Activated CD8-positive, alpha-beta memory T cell treated with anti-CD3 and anti-CD28 coated beads for 48 hours (primary cell): ENCODE results near the gene MUTYH.
"Not testable (repeated sequence)": the region's sequence is repeated elsewhere in the genome, so short reads cannot be mapped to it uniquely, and the experiment has no call there.

Experiments used
- DNase-seq, 3 experiments: peaks; one replicate each; pipeline ENCODE4 v3.0.0-alpha.2; 2020; ENCODE audit warnings: low read depth in 2 of 3, low spot score in 2 of 3

Gene MUTYH

GRCh38 chr1:45322486-45323040 is 17.7 kb downstream of the MUTYH start:
- DNase-seq, result no peak

GRCh38 chr1:45321444-45321843 is 18.8 kb downstream of the MUTYH start:
- DNase-seq, result no peak

- no peak for DNase-seq
Observed at GRCh38 chr1:45319761-45320160, 20.5 kb downstream of the MUTYH start.

GRCh38 chr1:45317166-45317565 is 23.1 kb downstream of the MUTYH start:
- no peak for DNase-seq

DNA sequence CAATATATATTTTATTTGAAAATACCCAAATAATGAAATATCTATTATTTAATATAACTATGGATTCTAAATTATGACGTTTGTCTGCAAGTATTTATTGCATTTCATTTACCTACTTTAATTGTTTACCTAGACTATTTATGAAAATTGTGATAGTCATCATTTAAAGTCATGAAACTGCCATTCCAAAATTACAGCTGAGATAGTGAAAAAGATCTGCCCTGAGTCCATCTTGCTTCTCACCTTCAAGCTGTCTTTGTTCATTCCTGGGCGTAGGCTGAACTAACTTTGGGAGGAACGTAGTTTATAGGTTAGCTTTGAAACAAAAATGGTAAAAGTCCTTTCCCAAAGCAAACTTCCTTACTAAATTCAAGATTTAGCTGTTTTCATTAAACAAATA is 26.0 kb downstream of the MUTYH start:
- DNase-seq, result no peak

DNA sequence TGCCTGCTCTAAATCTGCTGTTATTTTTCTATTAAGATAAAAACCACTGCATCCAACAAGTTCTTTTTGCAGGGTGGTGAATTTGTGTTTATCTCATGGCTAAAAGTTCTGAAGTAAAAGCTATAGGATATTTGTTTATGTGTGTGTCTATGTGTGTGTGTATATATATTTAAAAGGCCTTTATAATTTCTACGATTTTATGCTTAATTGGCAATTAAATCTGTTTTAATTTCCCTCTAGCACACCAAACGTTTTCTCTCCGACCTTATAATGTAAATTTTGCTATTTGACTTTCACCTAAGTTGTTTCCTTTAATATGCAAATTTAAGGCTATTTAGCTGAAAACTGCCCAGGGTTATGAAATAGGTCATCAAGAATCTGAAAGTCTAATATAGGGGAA is 33.3 kb downstream of the MUTYH start:
- no peak for DNase-seq

DNA sequence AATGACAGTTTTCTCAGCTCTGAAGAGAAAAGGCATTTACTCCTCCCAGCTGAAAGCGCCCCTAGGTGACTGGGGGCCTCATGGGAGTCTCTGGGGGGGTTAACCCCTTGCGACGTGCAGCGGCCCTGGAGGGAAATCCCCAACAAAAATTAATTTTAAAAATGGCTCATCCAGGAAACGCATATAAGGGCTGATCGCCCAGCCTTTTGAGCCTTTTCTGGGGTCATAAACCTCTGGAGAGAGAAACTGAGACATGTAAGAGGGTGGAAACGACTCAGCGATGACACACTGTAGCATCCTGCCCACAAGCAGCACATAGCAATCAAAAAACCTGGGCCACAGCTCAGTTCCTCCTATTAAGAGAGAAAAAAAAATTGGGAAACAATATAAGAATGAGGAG is 33.9 kb downstream of the MUTYH start:
- peak in 1 of 3 experiments; percentile 36 for DNase-seq

DNA sequence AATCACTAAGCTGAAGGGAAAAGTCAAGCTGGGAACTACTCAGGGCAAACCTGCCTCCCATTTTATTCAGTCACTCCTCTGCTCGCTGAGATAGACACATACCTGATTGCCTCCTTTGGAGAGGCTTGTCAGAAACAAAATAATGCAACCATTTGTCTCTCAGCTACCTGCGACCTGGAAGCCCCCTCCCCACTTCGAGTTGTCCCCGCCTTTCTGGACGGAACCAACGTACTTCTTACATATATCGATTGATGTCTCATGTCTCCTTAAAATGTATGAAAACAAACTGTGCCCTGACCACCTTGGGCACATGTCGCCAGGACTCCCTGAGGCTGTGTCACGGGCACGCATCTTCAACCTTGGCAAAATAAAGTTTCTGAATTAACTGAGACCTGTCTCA is 35.0 kb downstream of the MUTYH start:
- DNase-seq, result no peak

- DNase-seq, result no peak
Observed at GRCh38 chr1:45304311-45305081, 35.7 kb downstream of the MUTYH start.

GRCh38 chr1:45303520-45304310 is 36.5 kb downstream of the MUTYH start:
- DNase-seq, result peak; percentile 91 to 98 (median 92)

DNA sequence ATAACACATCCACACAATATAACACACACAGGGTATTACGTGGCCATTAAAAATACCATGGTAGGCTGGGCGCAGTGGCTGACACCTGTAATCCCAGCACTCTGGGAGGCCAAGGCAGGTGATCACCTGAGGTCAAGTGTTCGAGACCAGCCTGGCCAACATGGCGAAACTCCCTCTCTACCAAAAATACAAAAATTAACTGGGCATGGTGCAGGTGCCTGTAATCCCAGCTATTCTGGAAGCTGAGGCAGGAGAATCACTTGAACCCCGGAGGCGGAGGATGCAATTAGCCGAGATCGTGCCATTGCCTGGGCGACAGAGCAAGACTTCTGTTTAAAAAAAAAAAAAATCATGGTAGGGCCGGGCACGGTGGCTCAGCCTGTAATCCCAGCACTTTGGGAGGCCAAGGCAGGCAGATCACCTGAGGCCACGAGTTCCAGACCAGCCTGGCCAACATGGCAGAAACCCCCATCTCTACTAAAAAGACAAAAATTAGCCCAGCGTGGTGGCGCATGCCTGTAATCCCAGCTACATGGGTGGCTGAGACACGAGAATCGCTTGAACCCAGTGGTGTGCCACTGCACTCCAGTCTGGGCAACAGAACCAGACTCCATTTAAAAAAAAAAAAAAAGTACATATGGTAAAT is 37.6 kb downstream of the MUTYH start:
- no peak for DNase-seq

DNA sequence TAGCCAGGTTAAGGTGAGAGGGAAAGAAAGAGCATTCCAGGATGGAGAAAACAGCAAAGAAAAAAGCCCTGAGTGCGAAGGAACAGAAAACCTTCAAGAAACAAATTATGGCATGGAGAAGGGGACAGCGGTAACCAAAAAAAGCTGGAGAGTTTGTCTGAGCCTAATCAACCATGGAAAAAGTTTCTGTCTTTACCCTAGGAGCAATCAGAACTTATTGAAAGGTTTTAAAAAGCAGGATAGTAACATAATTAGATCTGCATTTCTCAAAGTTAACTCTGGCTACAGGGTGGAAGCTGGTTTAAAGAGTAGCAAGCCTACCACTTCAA is 39.6 kb downstream of the MUTYH start:
- no peak for DNase-seq

DNA sequence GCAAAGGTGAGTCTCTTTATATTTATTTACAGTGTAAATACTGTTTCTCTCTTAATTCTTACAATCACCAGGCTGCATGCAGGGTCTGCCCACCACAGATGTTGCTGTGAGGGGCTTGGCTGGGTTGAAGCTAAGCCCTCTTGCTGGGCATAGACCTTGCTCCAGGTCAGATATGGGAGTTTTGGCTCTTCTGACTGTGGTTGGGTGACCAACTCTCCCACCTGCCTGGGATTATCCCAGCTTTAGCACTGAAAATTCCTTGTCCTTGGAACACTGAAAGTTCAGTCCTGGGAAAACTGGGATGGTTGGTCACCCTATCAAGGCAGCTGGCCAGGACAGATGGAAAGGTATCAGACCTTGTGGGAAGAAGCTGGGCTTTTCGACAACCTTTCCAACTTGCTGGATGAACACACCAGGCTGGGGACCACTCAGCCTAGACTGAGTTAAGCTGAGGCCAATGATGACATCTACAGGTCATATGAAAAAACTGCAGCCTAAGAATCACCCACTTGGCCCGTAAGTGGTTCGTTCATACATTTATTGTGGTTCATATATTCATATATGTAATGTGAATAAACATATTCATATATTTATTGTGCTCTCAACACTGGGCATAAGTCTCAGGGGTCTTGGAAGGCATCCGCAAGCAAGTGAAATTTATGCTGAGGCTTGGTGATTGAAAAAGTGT is 40.1 kb downstream of the MUTYH start:
- peak in 1 of 3 experiments; percentile 15 for DNase-seq

- DNase-seq, result no peak
Observed at GRCh38 chr1:45299296-45299695, 40.9 kb downstream of the MUTYH start.

- DNase-seq, result no peak
Observed at GRCh38 chr1:45297666-45298356, 42.4 kb downstream of the MUTYH start.

GRCh38 chr1:45291716-45292115 is 48.5 kb downstream of the MUTYH start:
- no peak for DNase-seq

DNA sequence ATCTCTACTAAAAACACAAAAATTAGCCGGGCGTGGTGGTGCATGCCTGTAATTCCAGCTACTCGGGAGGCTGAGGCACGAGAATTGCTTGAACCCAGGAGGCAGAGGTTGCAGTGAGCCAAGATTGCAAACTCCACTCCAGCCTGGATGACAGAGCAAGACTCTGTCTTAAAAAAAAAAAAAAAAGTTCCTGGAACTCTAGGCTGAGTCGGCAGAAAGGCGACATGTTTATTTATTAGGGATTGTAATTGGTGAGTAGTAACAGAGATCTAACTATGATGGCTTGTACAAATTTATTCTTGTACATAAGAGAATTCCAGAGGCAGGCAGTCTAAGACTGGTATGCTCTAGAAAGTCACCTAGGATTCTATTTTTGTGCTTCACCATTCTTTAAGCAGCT is 49.2 kb downstream of the MUTYH start:
- DNase-seq, result not testable (repeated sequence)

DNA sequence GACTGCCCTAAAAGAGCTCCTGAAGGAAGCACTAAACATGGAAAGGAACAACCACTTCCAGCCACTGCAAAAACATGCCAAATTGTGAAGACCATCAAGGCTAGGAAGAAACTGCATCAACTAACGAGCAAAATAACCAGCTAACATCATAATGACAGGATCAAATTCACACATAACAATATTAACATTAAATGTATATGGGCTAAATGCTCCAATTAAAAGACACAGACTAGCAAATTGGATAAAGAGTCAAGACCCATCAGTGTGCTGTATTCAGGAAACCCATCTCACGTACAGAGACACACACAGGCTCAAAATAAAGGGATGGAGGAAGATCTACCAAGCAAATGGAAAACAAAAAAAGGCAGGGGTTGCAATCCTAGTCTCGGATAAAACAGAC is 53.7 kb downstream of the MUTYH start:
- not testable (repeated sequence) for DNase-seq

DNA sequence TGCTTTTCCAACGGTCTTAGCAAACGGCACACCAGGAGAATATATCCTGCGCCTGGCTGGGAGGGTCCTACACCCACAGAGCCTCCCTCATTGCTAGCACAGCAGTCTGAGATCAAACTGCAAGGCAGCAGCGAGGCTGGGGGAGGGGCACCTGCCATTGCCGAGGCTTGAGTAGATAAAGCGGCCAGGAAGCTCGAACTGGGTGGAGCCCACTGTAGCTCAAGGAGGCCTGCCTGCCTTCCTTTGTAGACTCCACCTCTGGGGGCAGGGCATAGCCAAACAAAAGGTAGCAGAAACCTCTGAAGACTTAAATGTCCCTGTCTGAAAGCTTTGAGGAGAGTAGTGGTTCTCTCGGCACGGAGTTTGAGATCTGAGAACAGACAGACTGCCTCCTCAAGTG is 55.4 kb downstream of the MUTYH start:
- DNase-seq, result not testable (repeated sequence)

DNA sequence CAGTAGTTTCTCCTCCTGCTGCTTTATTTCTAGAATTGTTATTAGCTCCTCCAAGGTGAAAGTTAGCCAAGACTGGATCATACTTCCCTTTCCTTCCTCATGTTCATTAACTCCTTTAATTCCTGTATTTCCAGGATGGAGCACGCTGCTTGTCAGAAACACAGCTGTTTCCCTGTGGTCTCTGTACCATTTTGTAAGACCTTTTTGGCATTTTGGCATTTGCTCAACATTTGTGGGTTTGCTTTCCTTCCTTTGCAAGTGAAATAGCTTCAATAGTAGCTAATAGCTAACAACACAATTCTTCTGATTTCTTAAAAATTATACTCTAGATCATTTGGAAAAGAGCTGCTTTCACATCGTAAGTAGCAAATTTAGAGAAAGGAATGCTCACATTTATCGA is 57.9 kb downstream of the MUTYH start:
- DNase-seq, result no peak
